ENCODE results near the gene JARID2. TPM values are rescaled to one million over a fixed set of nuclear protein-coding genes. Genes with fewer than 3 reads are reported as not detected.

Gene JARID2
- total and polyA plus RNA-seq, 4 donors = 1.4 to 12.3 (median 3.4) TPM

DNA sequence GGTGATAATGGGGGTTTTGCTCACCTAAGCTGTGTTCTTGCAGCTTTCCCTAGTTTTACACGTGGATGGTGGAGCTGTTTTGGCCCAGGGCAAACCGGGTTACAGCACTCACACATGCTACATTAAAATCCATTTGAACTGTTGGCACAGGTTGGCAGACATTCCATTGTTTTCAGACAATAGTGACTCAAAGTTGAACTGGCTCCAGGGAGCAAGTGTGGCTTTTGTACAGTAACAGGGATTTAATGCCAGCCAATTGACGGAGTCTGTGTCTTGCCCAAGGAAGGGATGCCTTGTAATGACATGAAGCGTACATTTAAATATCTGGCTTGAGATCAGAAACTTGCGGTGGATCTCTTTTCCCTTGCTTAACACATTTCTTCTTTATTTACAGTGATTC is 233.9 kb downstream of the JARID2 start:
- Histone ChIP-seq H3K4me1 (ENCODE audit: control insufficient read depth in 4 of 4, insufficient read depth in 4 of 4, low read length in 3 of 4) (no peaks in the 10 kb centered on the region), H3K36me3 (ENCODE audit: control insufficient read depth in 4 of 4, insufficient read depth in 3 of 4, low read depth in 1 of 4, low read length in 3 of 4) (peaks cover 0 to 5% (median 2%) of the 10 kb centered on the region in 4 donors), H3K27ac (ENCODE audit: low read depth in 1 of 2, low read length in 2 of 2) (no peak overlapping the region), H3K4me3 (ENCODE audit: low read depth in 1 of 3, low read length in 3 of 3) (no peak overlapping the region), H3K9me3 (ENCODE audit: control insufficient read depth in 4 of 4, low read length in 3 of 4) (no peaks in the 10 kb centered on the region), H3K9ac (ENCODE audit: low read depth in 1 of 2, low read length in 2 of 2) (no peak overlapping the region), H3K27me3 (ENCODE audit: control insufficient read depth in 4 of 4, insufficient read depth in 4 of 4, low read length in 3 of 4) (no peaks in the 10 kb centered on the region)
- 89% methylated on average over 5 of the region's 5 CpGs for WGBS
- TF ChIP-seq, protein P1, sequence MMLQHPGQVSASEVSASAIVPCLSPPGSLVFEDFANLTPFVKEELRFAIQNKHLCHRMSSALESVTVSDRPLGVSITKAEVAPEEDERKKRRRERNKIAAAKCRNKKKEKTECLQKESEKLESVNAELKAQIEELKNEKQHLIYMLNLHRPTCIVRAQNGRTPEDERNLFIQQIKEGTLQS (IDR thresholded peaks at IDR 0.05) = no peak
- no peak for TF ChIP-seq HNF4A (conservative IDR thresholded peaks at IDR 0.05)
- TF ChIP-seq, protein P2, sequence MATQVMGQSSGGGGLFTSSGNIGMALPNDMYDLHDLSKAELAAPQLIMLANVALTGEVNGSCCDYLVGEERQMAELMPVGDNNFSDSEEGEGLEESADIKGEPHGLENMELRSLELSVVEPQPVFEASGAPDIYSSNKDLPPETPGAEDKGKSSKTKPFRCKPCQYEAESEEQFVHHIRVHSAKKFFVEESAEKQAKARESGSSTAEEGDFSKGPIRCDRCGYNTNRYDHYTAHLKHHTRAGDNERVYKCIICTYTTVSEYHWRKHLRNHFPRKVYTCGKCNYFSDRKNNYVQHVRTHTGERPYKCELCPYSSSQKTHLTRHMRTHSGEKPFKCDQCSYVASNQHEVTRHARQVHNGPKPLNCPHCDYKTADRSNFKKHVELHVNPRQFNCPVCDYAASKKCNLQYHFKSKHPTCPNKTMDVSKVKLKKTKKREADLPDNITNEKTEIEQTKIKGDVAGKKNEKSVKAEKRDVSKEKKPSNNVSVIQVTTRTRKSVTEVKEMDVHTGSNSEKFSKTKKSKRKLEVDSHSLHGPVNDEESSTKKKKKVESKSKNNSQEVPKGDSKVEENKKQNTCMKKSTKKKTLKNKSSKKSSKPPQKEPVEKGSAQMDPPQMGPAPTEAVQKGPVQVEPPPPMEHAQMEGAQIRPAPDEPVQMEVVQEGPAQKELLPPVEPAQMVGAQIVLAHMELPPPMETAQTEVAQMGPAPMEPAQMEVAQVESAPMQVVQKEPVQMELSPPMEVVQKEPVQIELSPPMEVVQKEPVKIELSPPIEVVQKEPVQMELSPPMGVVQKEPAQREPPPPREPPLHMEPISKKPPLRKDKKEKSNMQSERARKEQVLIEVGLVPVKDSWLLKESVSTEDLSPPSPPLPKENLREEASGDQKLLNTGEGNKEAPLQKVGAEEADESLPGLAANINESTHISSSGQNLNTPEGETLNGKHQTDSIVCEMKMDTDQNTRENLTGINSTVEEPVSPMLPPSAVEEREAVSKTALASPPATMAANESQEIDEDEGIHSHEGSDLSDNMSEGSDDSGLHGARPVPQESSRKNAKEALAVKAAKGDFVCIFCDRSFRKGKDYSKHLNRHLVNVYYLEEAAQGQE (IDR thresholded peaks at IDR 0.05) = no peak
- TF ChIP-seq, protein P3, sequence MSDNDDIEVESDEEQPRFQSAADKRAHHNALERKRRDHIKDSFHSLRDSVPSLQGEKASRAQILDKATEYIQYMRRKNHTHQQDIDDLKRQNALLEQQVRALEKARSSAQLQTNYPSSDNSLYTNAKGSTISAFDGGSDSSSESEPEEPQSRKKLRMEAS (IDR thresholded peaks at IDR 0.05) = no peak
- no peak for TF ChIP-seq FOXA2 (IDR thresholded peaks at IDR 0.05)
- TF ChIP-seq HNF4G (IDR thresholded peaks at IDR 0.05) = no peak
- TF ChIP-seq NR2F2 (IDR thresholded peaks at IDR 0.05) = no peak
- no peak for TF ChIP-seq FOXA1 (IDR thresholded peaks at IDR 0.05)
- no peak for TF ChIP-seq EGR1 (IDR thresholded peaks at IDR 0.05; ENCODE audit: low read depth in 2 of 2)
- no peak for TF ChIP-seq SP1 (IDR thresholded peaks at IDR 0.05)
- no peak for TF ChIP-seq JUND (IDR thresholded peaks at IDR 0.05)
- TF ChIP-seq GABPA (IDR thresholded peaks at IDR 0.05 in 1 of 2, conservative IDR thresholded peaks at IDR 0.05 in 1 of 2) = no peak
- no peak for DNase-seq (ENCODE audit: low spot score)

DNA sequence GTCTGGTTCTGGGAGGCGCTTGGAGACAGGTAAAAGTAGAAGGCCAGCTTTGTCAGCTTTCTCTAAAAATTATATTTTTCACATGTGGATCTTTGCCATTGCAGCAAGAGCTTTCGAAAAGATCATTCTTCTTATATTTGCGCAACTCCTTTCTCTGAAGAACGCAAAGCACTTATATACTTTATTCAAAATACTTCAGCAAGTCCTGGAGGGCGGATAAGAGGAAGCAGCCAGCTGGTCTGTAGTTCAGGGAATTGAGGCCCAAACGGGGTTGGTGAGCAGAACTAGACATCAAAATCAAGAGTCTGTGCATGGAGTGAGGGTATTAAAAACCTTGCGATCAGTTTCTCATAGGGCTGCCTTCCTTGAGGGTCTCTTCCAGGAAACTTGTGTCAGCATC is 234.7 kb downstream of the JARID2 start:
- Histone ChIP-seq H3K36me3 (ENCODE audit: control insufficient read depth in 4 of 4, insufficient read depth in 3 of 4, low read depth in 1 of 4, low read length in 3 of 4) (peaks cover 0 to 2% (median under 1%) of the 10 kb centered on the region in 4 donors), H3K9ac (ENCODE audit: low read depth in 1 of 2, low read length in 2 of 2) (no peak overlapping the region), H3K4me1 (ENCODE audit: control insufficient read depth in 4 of 4, insufficient read depth in 4 of 4, low read length in 3 of 4) (no peaks in the 10 kb centered on the region), H3K27me3 (ENCODE audit: control insufficient read depth in 4 of 4, insufficient read depth in 4 of 4, low read length in 3 of 4) (no peaks in the 10 kb centered on the region), H3K4me3 (ENCODE audit: low read depth in 1 of 3, low read length in 3 of 3) (no peak overlapping the region), H3K9me3 (ENCODE audit: control insufficient read depth in 4 of 4, low read length in 3 of 4) (no peaks in the 10 kb centered on the region), H3K27ac (ENCODE audit: low read depth in 1 of 2, low read length in 2 of 2) (no peak overlapping the region)
- 86% methylated on average over 7 of the region's 7 CpGs for WGBS
- TF ChIP-seq HNF4G (IDR thresholded peaks at IDR 0.05) = no peak
- peak; percentile 13 for DNase-seq (ENCODE audit: low spot score)

DNA sequence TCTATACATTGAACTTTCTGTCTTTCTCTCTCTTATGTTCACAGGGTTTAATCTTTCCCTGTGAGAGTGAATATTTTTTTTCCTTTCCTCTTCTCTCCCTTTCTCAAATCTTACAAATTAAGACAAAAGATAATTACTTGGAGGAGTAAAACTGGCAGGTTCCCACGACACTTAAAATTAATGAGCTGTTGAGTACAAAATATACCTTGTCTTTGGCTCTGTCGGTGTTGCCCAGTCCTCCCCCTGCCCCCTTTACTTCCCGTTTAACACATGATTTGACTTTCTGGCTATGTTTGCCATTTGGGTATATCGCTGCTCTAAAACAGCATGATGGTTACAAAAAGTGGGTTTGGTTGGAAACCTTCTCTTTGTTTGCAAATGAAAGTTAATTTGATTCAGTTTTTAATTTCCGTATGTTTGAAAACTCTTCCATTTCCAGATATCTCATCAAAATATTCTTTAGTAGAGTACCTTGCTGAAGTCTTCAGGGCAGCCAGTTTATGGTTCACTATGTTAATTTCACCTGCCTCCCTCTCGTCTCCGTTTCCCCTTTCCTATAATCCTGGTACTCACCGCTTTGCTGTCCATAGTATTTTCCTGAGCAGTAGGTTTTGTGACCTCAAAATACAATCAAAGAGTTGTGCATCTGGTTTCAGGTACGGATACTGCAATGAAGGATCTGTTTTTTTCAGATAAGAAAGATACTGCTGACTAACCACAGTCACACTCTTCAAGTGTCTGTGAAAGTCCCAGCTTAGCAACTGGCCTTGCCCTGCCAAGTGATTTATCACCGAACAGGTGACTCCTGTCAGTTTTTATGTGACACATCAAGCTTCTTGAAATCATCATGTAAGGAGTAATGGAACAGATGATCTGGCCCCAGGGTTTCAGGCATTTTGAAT is 235.8 kb downstream of the JARID2 start:
- WGBS = 85% methylated on average over 10 of the region's 10 CpGs
- H3K9me3 ChIP-seq (ENCODE audit: control insufficient read depth in 4 of 4, low read length in 3 of 4) = no peaks in the 10 kb centered on the region
- H3K9ac ChIP-seq (ENCODE audit: low read depth in 1 of 2, low read length in 2 of 2) = no peak overlapping the region
- no peaks in the 10 kb centered on the region for H3K36me3 ChIP-seq (ENCODE audit: control insufficient read depth in 4 of 4, insufficient read depth in 3 of 4, low read depth in 1 of 4, low read length in 3 of 4)
- H3K4me3 ChIP-seq (ENCODE audit: low read depth in 1 of 3, low read length in 3 of 3) = no peak overlapping the region
- no peak for DNase-seq (ENCODE audit: low spot score)
- H3K27ac ChIP-seq (ENCODE audit: low read depth in 1 of 2, low read length in 2 of 2) = no peak overlapping the region
- no peaks in the 10 kb centered on the region for H3K4me1 ChIP-seq (ENCODE audit: control insufficient read depth in 4 of 4, insufficient read depth in 4 of 4, low read length in 3 of 4)
- H3K27me3 ChIP-seq (ENCODE audit: control insufficient read depth in 4 of 4, insufficient read depth in 4 of 4, low read length in 3 of 4) = no peaks in the 10 kb centered on the region
- TF ChIP-seq, protein P2 (IDR thresholded peaks at IDR 0.05) = no peak
- TF ChIP-seq YY1 (IDR thresholded peaks at IDR 0.05) (no peak), TAF1 (conservative IDR thresholded peaks at IDR 0.05) (no peak), FOXA2 (IDR thresholded peaks at IDR 0.05) (no peak), NR2F2 (IDR thresholded peaks at IDR 0.05) (no peak), HNF4G (IDR thresholded peaks at IDR 0.05) (no peak)
- TF ChIP-seq, protein P3 (IDR thresholded peaks at IDR 0.05) = no peak
- TF ChIP-seq, protein P4, sequence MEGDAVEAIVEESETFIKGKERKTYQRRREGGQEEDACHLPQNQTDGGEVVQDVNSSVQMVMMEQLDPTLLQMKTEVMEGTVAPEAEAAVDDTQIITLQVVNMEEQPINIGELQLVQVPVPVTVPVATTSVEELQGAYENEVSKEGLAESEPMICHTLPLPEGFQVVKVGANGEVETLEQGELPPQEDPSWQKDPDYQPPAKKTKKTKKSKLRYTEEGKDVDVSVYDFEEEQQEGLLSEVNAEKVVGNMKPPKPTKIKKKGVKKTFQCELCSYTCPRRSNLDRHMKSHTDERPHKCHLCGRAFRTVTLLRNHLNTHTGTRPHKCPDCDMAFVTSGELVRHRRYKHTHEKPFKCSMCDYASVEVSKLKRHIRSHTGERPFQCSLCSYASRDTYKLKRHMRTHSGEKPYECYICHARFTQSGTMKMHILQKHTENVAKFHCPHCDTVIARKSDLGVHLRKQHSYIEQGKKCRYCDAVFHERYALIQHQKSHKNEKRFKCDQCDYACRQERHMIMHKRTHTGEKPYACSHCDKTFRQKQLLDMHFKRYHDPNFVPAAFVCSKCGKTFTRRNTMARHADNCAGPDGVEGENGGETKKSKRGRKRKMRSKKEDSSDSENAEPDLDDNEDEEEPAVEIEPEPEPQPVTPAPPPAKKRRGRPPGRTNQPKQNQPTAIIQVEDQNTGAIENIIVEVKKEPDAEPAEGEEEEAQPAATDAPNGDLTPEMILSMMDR (IDR thresholded peaks at IDR 0.05; ENCODE audit: low read depth, low read length, missing input control) = no peak

Data from liver (tissue), 9 donors.